Smooth muscle cell (in vitro differentiated cells): ENCODE results near the gene ZDHHC19. TPM values are rescaled to one million over a fixed set of nuclear protein-coding genes. Genes with fewer than 3 reads are reported as not detected.

Source experiments
- DNase-seq: peaks from one replicate; lab custom pipeline; 2025; ENCODE audit not compliant: unreplicated experiment; lab: John Stamatoyannopoulos, UW
- H2AFZ ChIP-seq: fragments of 200-600 bp; sonication (generic); 2 replicates; pipeline ENCODE4 v1.6.0; 2016; ENCODE audit warnings: antibody characterized with exemption, low read depth, mild to moderate bottlenecking
- H3F3A ChIP-seq: fragments of 200-600 bp; sonication (generic); 2 replicates; pipeline ENCODE4 v1.6.0; 2017; ENCODE audit warnings: antibody characterized with exemption, low read depth
- H3K27ac ChIP-seq: fragments of 200-600 bp; sonication (generic); 2 replicates; pipeline ENCODE4 v1.5.1; 2016; ENCODE audit warnings: low read depth, mild to moderate bottlenecking
- H3K27me3 ChIP-seq: fragments of 200-600 bp; sonication (generic); 2 replicates; pipeline ENCODE4 v1.6.1; 2016; ENCODE audit warnings: low read depth, mild to moderate bottlenecking
- H3K36me3 ChIP-seq: fragments of 200-600 bp; sonication (generic); 2 replicates; pipeline ENCODE4 v1.5.1; 2016; ENCODE audit warnings: low read depth
- H3K4me1 ChIP-seq: fragments of 200-600 bp; sonication (generic); 2 replicates; pipeline ENCODE4 v1.5.1; 2016; ENCODE audit warnings: low read depth
- H3K4me2 ChIP-seq: fragments of 200-600 bp; sonication (generic); 2 replicates; pipeline ENCODE4 v1.6.0; 2016; ENCODE audit warnings: mild to moderate bottlenecking
- H3K4me3 ChIP-seq: fragments of 200-600 bp; sonication (generic); 2 replicates; pipeline ENCODE4 v1.5.1; 2016; ENCODE audit warnings: mild to moderate bottlenecking
- H3K79me2 ChIP-seq: fragments of 200-600 bp; sonication (generic); 2 replicates; pipeline ENCODE4 v1.6.0; 2016; ENCODE audit warnings: low read depth, mild to moderate bottlenecking
- H3K9ac ChIP-seq: fragments of 200-600 bp; sonication (generic); 2 replicates; pipeline ENCODE4 v1.6.0; 2016; ENCODE audit warnings: low read depth
- H3K9me3 ChIP-seq: fragments of 200-600 bp; sonication (generic); replicated peaks from 2 replicates; pipeline ENCODE4 v1.5.1; 2016; ENCODE audit warnings: low read depth
- H4K20me1 ChIP-seq: fragments of 200-600 bp; sonication (generic); 2 replicates; pipeline ENCODE4 v1.6.0; 2016; ENCODE audit warnings: low read depth
- WGBS: methylation state at CpG from one replicate; pipeline ENCODE4 v1.1.7; 2016; ENCODE audit warnings: low lambda C conversion rate; 5-methylcytosine and 5-hydroxymethylcytosine counted together
- polyA plus RNA-seq: library from polyadenylated mRNA; unstranded; fragments of >200 nt; fragmentation: Nextera tagmentation; extraction: Ambion mirVana; gene quantifications from 2 replicates; pipeline ENCODE4 v1.2.1, GENCODE V29; 2016
- total RNA-seq: library from RNA; depleted of rRNA; stranded (reverse); fragments of >200 nt; gene quantifications from 2 replicates; pipeline ENCODE4 v1.2.3, GENCODE V29; 2014
- TF ChIP-seq, protein P1 (sequence below): fragments of 200-600 bp; sonication (generic); IDR thresholded peaks from 2 replicates; pipeline ENCODE4 v1.5.1; 2017; ENCODE audit warnings: borderline replicate concordance, mild to moderate bottlenecking, antibody characterized with exemption; ENCODE audit not compliant: insufficient read depth, poor library complexity, severe bottlenecking

ZDHHC19 gene
- total and polyA plus RNA-seq, 2 experiments from 2014 or later, result not detected

DNA sequence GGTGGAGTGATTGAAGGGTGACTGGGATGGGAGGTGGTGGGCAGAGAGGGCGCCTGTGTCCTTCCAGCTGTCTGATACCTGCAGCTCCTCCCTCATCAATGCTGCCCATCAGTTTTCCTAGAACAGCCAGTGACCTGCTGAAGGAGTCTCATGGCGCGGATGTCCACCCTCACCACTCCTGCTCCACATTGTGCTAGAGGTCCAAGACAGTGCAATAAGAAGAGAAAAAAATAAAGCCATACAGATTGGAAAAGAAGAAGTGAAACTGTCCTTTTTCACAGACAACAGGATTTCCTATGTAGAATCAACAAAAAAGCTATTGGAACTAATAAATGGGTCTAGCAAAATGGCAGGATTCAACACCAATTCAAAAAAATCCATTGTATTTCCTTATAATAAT is 7.4 kb downstream of the ZDHHC19 start:
- no peak for DNase-seq
- Histone ChIP-seq H3K79me2 (no peaks in the 10 kb centered on the region), H3K27me3 (no peaks in the 10 kb centered on the region), H3K4me1 (no peaks in the 10 kb centered on the region), H3K27ac (no peak overlapping the region), H3K9me3 (no peaks in the 10 kb centered on the region), H3F3A (no peaks in the 10 kb centered on the region), H3K36me3 (no peaks in the 10 kb centered on the region), H3K4me2 (no peak overlapping the region), H3K4me3 (no peak overlapping the region), H4K20me1 (no peaks in the 10 kb centered on the region), H3K9ac (no peak overlapping the region), H2AFZ (no peak overlapping the region)
- 100% methylated on average over 2 of the region's 3 CpGs for WGBS
- TF ChIP-seq, protein P1, sequence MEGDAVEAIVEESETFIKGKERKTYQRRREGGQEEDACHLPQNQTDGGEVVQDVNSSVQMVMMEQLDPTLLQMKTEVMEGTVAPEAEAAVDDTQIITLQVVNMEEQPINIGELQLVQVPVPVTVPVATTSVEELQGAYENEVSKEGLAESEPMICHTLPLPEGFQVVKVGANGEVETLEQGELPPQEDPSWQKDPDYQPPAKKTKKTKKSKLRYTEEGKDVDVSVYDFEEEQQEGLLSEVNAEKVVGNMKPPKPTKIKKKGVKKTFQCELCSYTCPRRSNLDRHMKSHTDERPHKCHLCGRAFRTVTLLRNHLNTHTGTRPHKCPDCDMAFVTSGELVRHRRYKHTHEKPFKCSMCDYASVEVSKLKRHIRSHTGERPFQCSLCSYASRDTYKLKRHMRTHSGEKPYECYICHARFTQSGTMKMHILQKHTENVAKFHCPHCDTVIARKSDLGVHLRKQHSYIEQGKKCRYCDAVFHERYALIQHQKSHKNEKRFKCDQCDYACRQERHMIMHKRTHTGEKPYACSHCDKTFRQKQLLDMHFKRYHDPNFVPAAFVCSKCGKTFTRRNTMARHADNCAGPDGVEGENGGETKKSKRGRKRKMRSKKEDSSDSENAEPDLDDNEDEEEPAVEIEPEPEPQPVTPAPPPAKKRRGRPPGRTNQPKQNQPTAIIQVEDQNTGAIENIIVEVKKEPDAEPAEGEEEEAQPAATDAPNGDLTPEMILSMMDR, result no peak

DNA sequence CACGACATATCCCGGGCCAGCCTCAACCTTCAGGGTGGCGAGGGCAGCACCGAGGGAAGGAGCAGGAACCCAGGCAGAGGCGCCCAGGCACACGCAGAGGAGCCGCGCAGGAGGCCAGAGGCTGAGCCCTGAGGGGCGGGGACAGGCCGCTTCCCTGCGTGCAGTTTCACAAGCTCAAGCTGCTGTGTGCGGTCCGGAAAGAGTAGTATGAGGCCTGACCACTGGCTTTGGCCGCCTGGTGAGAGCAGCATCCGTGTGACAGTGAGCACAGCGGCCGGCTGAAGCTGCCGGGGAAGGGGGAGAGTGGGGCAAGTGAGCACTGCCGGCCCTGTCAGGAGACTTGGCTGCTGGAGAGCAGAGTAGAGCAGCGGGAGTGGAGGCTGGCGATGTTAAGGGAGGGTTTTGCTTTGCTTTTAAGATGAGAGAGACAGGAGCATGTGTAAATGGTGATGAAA is 8.7 kb downstream of the ZDHHC19 start:
- Histone ChIP-seq H3K4me1 (no peaks in the 10 kb centered on the region), H3K4me3 (no peak overlapping the region), H3K27me3 (no peaks in the 10 kb centered on the region), H3K9ac (no peak overlapping the region), H3K4me2 (no peak overlapping the region), H2AFZ (no peak overlapping the region), H3K27ac (no peak overlapping the region), H4K20me1 (no peaks in the 10 kb centered on the region), H3F3A (no peaks in the 10 kb centered on the region), H3K9me3 (no peaks in the 10 kb centered on the region), H3K79me2 (no peaks in the 10 kb centered on the region), H3K36me3 (no peaks in the 10 kb centered on the region)
- TF ChIP-seq, protein P1, result no peak
- no peak for DNase-seq
- WGBS, result 85% methylated on average over 21 of the region's 21 CpGs

DNA sequence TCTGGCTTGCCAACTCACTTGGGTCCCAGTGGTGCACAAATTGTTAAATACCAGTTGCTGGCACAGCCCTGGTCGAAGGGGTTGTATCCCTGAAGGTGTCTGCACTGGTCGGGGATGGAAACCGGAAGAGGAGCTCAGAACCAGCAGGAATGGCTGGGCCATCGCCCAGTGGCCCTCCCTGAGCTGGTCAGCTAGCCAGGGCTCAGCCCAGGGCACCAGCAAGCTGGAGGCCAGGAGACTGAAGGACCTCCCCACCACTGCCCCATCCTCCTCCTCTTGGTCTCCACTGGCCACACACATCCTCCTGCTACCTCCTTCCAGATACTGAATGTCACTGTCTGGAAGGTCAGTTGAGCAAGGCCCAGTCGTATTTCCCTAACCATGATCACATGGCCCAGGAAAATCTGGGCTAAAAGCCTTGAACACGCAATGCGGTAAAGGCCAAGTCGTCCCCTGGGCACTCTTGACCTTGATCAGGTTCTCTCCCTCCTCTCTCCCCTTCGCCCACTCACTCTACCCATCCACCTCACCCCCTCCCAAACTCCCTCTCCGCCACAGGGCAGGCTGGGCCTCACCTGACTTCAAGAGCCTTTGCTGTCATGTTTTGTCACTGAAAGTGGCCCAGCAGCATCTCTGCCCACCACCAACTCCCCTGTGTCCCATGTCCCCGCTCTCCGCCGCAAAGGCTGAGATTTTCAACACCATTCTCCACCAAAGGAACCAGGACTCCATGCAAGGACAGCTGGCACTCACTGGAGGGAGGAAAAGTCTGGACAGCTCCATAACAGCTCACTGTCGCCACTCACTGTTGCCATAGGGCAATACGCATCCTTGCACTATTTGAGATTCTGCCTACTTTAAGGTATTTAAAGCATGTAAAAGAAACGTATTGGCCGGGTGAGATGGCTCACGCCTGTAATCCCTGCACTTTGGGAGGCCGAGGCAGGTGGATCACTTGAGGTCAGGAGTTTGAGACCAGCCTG is 12.1 kb downstream of the ZDHHC19 start:
- Histone ChIP-seq H3K4me3 (no peak overlapping the region), H3K4me2 (no peak overlapping the region), H3K36me3 (no peaks in the 10 kb centered on the region), H3F3A (no peaks in the 10 kb centered on the region), H2AFZ (no peak overlapping the region), H3K9ac (no peak overlapping the region), H3K27me3 (no peaks in the 10 kb centered on the region), H3K9me3 (no peaks in the 10 kb centered on the region), H3K79me2 (no peaks in the 10 kb centered on the region), H3K27ac (no peak overlapping the region), H3K4me1 (no peaks in the 10 kb centered on the region), H4K20me1 (no peaks in the 10 kb centered on the region)
- WGBS, result 88% methylated on average over 17 of the region's 19 CpGs
- DNase-seq, result no peak
- TF ChIP-seq, protein P1, result no peak
